HG03175 (cell line): ENCODE results near the gene MEAF6.
"Not testable (repeated sequence)": the region's sequence is repeated elsewhere in the genome, so short reads cannot be mapped to it uniquely, and the experiment has no call there.

Experiments used
- ATAC-seq: cut with Tn5 transposase; IDR thresholded peaks from one replicate; pipeline ENCODE4 v1.9.1; 2021; ENCODE audit warnings: mild to moderate bottlenecking, moderate library complexity; ENCODE audit not compliant: unreplicated experiment

Gene MEAF6

GRCh38 chr1:37532418-37533156 lies 18.0 kb upstream of the MEAF6 start:
- not testable (repeated sequence) for ATAC-seq

DNA sequence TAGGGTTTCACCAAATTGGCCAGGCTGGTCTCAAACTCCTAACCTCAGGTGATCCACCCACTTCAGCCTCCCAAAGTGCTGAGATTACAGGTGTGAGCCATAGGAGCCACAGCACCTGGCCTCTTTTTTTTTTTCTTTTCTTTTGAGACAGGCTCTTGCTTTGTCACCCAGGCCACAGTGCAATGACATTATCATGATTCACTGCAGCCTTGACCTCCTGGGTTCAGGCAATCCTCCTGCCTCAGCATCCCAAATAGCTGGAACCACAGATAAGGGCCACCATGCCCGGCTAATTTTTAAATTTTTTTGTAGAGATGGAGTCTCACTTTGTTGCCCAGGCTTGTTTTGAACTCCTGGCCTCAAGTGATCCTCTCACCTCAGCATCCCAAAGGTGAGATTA lies 15.3 kb upstream of the MEAF6 start:
- ATAC-seq, result not testable (repeated sequence)

DNA sequence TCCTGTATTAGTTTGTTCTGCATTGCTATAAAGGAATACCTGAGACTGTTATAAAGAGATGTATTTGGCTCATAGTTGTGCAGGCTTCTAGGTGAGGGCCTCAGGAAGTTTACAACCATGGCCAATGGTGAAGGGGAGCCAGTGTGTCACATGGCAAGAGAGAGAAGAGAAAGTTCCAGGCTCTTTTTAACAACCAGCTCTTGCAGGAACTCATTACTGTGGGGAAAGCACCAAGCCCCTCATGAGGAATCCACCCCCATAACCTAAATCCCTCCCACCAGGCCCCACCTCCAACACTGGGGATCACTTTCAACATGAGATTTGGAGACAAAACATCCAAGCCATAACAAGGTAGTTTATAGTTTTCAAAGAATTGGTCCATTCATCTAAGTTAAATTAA lies 5.0 kb upstream of the MEAF6 start:
- no peak for ATAC-seq

GRCh38 chr1:37518929-37519328 lies 4.4 kb upstream of the MEAF6 start:
- not testable (repeated sequence) for ATAC-seq

- ATAC-seq, result not testable (repeated sequence)
Observed at GRCh38 chr1:37518241-37518640, 3.7 kb upstream of the MEAF6 start.

- ATAC-seq, result no peak
Observed at GRCh38 chr1:37517569-37517968, 3.0 kb upstream of the MEAF6 start.

GRCh38 chr1:37515185-37516034 lies 844 bp upstream of the MEAF6 start:
- ATAC-seq, result no peak

DNA sequence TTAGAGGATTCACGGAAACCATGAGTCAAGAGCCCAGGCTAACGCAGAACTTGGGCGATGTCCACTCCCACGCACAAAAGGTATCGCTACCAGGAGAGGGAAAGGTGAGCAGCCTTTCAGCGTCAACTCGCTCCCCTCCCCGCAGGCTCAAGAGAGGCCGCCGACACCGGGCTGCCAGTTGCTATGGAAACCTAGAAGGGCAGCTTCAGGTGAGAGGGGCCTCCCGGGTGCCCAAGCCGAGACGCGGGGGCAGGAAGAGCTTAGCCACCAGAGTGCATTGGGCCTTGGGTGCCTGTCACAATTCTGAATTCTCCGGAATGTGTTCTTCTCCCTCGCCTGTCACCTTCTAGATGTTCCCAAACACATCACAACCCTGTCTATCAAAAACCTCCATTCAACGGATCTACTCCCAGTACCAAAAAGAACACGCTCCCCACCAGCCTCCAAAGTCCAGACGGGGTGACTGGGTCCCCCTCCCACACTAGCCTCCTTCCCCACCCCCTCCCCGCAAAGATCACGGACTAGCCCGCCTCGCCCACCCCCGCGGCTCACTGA lies 694 bp downstream of the MEAF6 start:
- peak; percentile 44 for ATAC-seq

DNA sequence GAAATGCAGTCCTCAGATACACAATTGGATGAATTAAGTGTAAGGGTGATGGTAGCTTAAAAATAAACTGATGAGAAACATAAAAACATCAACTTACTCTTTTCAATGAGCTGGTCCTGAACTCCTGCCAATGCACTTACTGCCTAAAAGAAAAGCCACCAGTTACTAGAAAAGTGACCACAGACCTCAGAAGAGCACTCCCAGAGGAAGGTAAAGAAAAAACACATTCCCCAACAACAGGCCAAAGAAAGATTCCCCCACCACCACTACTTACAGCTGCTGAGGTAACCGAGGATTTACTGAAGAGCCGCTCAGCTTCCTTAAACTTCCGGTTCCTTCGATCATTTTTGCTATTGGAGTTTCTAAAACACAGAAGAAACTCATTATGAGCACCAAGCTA lies 5.4 kb downstream of the MEAF6 start:
- no peak for ATAC-seq

DNA sequence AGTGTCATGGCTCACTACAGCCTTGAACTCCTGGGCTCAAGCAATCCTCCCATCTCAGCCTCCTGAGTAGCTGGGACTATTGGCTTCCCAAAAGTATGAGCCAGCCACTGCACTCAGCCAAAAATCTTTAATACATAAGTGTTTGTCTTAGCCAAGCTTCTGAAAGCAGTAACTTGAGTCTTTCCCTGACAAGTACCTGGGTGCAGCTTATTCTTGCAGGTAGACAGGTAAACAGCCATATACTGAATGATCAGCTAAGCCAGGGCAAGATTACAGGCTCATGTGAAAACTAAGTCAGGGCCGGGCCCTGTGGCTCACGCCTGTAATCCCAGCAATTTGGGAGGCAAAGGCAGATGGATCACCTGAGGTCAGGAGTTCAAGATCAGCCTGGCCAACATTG lies 7.8 kb downstream of the MEAF6 start:
- ATAC-seq, result no peak

- not testable (repeated sequence) for ATAC-seq
Observed at GRCh38 chr1:37502791-37503190, 11.8 kb downstream of the MEAF6 start.

DNA sequence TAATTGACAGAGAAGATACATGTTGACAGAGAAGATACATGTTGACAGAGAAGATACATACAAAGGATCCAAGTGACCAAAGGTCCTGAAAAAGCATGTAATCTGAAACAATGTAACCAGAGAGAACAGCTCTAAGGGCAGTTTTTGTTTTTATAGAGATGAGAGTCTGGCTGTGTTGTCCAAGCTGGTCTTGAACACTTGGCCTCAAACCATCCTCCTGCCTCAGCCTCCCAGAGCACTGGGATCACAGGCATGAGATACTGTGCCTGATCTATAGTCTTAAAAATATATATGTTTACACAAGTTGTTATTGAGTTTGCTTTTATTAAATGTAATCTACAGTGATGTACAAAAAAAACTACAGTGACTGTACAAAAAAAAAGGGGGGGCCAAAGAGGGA lies 12.5 kb downstream of the MEAF6 start:
- ATAC-seq, result no peak

GRCh38 chr1:37501661-37502060 lies 12.9 kb downstream of the MEAF6 start:
- no peak for ATAC-seq

DNA sequence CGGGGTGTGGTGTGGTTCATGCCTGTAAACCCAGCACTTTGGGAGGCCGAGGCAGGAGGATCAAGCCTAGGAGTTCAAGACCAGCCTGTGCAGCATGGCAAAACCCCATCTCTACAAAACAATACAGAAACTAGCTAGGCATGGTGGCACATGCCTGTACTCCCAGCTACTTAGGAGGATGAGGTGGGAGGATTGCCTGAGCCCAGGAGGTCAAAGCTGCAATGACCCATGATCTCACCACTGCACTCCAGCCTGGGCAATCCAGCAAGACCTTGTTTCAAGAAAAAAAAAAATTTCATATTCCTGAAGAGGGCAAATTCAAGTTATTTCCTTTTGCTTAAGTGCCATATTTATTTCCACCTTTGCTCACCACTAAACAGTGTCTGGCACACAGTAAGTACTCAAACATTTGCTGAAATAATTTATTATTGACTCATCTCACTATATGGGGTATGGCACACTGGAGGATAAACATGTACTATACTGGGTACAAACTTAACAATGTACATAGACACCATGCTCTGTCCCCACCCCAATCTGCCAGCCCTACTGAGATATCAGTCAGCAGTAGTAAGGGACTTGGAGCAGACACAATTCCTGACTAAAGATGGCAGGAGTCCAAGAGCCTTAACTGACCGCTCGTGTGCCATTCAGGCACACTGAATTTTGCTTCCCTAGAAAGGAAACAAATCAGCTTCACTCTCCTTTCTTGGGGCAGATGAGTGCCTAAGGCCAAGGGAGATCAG lies 15.5 kb downstream of the MEAF6 start:
- no peak for ATAC-seq

DNA sequence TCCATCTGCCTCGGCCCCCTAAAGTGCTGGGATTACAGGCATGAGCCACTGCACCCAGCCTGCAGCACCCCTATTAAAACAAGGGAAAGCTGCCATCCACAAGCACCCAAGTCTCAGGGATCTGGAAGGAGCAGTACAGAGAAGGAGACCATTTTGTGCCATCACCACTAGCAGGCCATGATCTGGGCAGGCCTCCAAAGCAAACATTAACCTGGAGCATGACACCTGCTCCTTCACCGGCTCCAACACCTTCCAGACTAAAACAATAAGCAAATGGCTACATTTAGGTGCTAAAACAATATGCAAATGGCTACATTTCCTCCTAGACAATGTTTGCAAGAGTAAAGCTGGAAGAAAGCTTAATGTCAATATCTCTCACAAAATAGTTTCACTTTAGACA lies 16.7 kb downstream of the MEAF6 start:
- ATAC-seq, result no peak

DNA sequence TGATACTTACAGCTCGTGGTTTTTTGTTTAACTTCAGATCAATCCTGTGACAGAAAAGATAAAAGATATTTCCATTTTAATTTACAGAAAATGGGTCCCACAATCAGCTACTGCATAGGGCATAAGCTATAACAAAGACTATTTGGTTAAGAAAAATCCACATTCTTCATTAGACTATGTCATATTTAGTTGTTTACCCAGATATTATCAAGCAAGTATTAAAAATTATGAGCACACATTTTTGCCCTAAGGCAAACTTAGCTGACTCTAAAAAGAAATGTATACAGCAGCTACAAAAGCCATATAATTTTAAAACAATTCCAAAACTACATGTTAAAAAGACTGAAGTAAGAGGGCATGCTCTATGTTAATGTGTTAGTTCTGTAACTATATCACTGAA lies 18.7 kb downstream of the MEAF6 start:
- no peak for ATAC-seq

- no peak for ATAC-seq
Observed at GRCh38 chr1:37493336-37494098, 21.0 kb downstream of the MEAF6 start.

DNA sequence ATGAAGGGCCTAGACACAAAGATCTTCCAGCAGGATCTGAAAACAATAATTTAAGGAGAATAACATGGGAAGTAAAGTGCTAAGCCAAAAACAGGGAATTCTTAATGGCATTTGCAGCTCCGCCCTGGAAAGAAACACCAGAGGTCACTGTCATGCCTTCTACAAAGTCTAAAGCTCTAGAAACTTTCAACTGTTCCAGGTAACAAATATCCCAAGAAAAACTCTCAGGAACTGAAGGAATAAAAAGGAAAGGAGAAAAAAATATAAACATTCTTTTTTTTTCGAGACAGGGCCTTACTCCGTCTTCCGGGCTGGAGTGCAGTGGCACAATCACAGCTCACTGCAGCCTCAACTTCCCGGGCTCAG lies 27.0 kb downstream of the MEAF6 start:
- ATAC-seq, result no peak

DNA sequence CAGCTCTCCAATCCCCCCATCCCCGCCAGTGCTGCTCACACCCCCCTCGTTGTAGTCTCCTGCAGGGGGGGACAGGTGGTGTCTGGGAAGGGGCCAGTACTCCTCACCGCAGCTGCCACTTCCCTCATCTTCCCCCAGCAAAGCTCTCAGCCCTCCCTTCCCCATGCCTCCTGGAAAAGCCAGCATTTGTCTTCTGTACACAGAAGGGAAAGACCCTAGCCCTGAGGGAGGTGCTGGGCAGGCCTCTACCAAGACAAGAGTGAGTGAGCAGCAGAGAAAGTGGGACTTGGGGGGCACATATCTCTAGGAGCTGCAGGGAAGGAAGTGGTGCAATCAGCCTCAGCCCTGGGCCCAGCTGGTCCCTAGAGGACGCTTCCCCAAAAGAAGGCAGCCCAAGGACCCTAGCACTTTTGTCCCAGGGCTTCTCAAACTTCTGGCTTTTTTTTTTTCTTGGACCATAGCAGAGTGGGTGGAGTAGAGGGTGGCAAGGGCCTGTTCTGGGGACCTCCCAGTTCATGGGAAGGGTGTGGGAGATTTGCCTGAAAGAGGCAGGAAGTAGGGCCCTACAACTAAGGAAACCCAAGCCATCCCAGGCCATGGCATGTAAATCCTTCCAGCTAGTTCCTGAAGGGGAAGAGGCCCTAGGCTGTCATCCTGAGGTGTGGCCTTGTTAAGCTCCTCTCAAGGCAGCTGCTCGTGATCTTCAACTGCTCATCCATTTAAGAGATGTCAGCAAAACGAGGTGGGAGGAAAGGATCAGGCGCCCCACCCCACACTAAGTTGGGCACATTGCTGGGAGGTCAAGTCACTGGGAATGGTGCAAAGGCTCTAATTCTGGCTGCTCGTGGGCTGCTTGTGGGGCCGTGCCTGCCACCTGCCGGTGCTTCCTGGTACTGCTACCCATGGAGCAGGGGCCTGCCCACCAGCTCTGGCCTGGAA lies 27.6 kb downstream of the MEAF6 start:
- no peak for ATAC-seq
